WTC11 (cell line): Measurements from ENCODE around the gene SEMA3D.

ENCODE experiments used
- ARID4B ChIP-seq: sonication (generic); formaldehyde crosslinking; IDR thresholded peaks from 2 replicates; pipeline ENCODE4 v1.8.0; 2023; ENCODE audit warnings: missing genetic modification reagents, mild to moderate bottlenecking, borderline replicate concordance
- ATF1 ChIP-seq: sonication (generic); formaldehyde crosslinking; IDR thresholded peaks from 2 replicates; pipeline ENCODE4 v1.8.1; 2023; ENCODE audit warnings: mild to moderate bottlenecking, moderate library complexity, missing genetic modification reagents
- ATF2 ChIP-seq: sonication (generic); formaldehyde crosslinking; IDR thresholded peaks from 2 replicates; pipeline ENCODE4 v1.8.1; 2022; ENCODE audit warnings: low read depth, missing genetic modification reagents, borderline replicate concordance
- ATF3 ChIP-seq: sonication (generic); formaldehyde crosslinking; conservative IDR thresholded peaks from 2 replicates; pipeline ENCODE4 v1.8.1; 2022; ENCODE audit warnings: mild to moderate bottlenecking, missing genetic modification reagents
- CTCF ChIP-seq: fragments of 200-600 bp; IDR thresholded peaks from 2 replicates; pipeline ENCODE4 v1.8.0; 2022; ENCODE audit warnings: antibody characterized with exemption
- ELF4 ChIP-seq: sonication (generic); formaldehyde crosslinking; IDR thresholded peaks from 2 replicates; pipeline ENCODE4 v1.8.1; 2022; ENCODE audit warnings: low read depth, mild to moderate bottlenecking, moderate library complexity, missing genetic modification reagents
- ESRRA ChIP-seq: sonication (generic); formaldehyde crosslinking; IDR thresholded peaks from 2 replicates; pipeline ENCODE4 v1.8.1; 2022; ENCODE audit warnings: mild to moderate bottlenecking, missing genetic modification reagents, borderline replicate concordance
- GRHL2 ChIP-seq: fragments of 250-450 bp; sonication (Bioruptor Pico); IDR thresholded peaks from 2 replicates; pipeline ENCODE4 v1.8.0; 2022; ENCODE audit warnings: mild to moderate bottlenecking, moderate library complexity; ENCODE audit not compliant: insufficient replicate concordance, severe bottlenecking
- JAZF1 ChIP-seq: fragments of 250-450 bp; sonication (Bioruptor Pico); IDR thresholded peaks from 2 replicates; pipeline ENCODE4 v1.9.0; 2021; ENCODE audit warnings: moderate library complexity, mild to moderate bottlenecking, inconsistent platforms
- JUN ChIP-seq: sonication (generic); formaldehyde crosslinking; IDR thresholded peaks from 2 replicates; pipeline ENCODE4 v1.8.0; 2023; ENCODE audit warnings: mild to moderate bottlenecking, missing genetic modification reagents
- MXD4 ChIP-seq: fragments of 250-450 bp; sonication (Bioruptor Pico); IDR thresholded peaks from 2 replicates; pipeline ENCODE4 v1.8.0; 2021; ENCODE audit warnings: mild to moderate bottlenecking, moderate library complexity, borderline replicate concordance
- SMAD4 ChIP-seq: sonication (generic); formaldehyde crosslinking; IDR thresholded peaks from 2 replicates; pipeline ENCODE4 v1.8.0; 2022; ENCODE audit warnings: mild to moderate bottlenecking, missing genetic modification reagents

GRCh38 chr7:85031475-85031874 lies 155.4 kb downstream of the SEMA3D start:
- no peak for TF ChIP-seq GRHL2 (CRISPR knock-in tag)
- TF ChIP-seq ARID4B: no peak
- TF ChIP-seq CTCF: no peak
- no peak for TF ChIP-seq MXD4 (CRISPR knock-in tag)
- TF ChIP-seq SMAD4 (CRISPR knock-in tag): no peak
- no peak for TF ChIP-seq ATF1 (CRISPR knock-in tag)
- TF ChIP-seq ATF2 (CRISPR knock-in tag): no peak
- TF ChIP-seq ELF4: no peak
- TF ChIP-seq ATF3 (CRISPR knock-in tag): no peak
- TF ChIP-seq JAZF1 (CRISPR knock-in tag): no peak
- no peak for TF ChIP-seq ESRRA (CRISPR knock-in tag)
- no peak for TF ChIP-seq JUN (CRISPR knock-in tag)
